Small intestine (tissue), 7 donors: ENCODE data around the gene CFAP126. TPM values are rescaled to one million over a fixed set of nuclear protein-coding genes. Genes with fewer than 3 reads are reported as not detected.
"Not testable (repeated sequence)": the region's sequence is repeated elsewhere in the genome, so short reads cannot be mapped to it uniquely, and the experiment has no call there.

Experiments
- DNase-seq, 2 donors: peaks; one replicate each; pipeline versions ENCODE4 v3.0.0 to v3.0.0-alpha.2; 2013
- FAIRE-seq: peaks from 2 replicates; lab custom pipeline; 2012; peaks lifted over from hg19 to GRCh38; lab: Jason Lieb, UNC
- H3K27ac ChIP-seq, 3 donors: one replicate each; pipeline ENCODE4 v1.5.1; 2013; ENCODE audit warnings: low read length in 2 of 3, mild to moderate bottlenecking in 2 of 3, control low read depth in 1 of 3, inconsistent platforms in 1 of 3, low read depth in 1 of 3, moderate library complexity in 1 of 3
- H3K27me3 ChIP-seq, 3 donors: one replicate each; pipeline ENCODE4 v1.6.1; 2013; ENCODE audit warnings: low read length in 3 of 3, inconsistent platforms in 1 of 3; ENCODE audit not compliant: control insufficient read depth in 3 of 3, insufficient read depth in 3 of 3
- H3K36me3 ChIP-seq, 3 donors: one replicate each; pipeline ENCODE4 v1.6.1; 2013; ENCODE audit warnings: low read length in 3 of 3, inconsistent platforms in 1 of 3, low read depth in 1 of 3, mild to moderate bottlenecking in 1 of 3, moderate library complexity in 1 of 3; ENCODE audit not compliant: control insufficient read depth in 3 of 3, insufficient read depth in 2 of 3
- H3K4me1 ChIP-seq, 3 donors: one replicate each; pipeline ENCODE4 v1.6.1; 2013; ENCODE audit warnings: low read length in 2 of 3, inconsistent platforms in 1 of 3, low read depth in 1 of 3, mild to moderate bottlenecking in 1 of 3, moderate library complexity in 1 of 3; ENCODE audit not compliant: control insufficient read depth in 3 of 3, insufficient read depth in 2 of 3
- H3K4me3 ChIP-seq, 3 donors: one replicate each; pipeline ENCODE4 v1.5.1; 2013; ENCODE audit warnings: low read length in 3 of 3, control low read depth in 1 of 3, inconsistent platforms in 1 of 3, low read depth in 1 of 3, mild to moderate bottlenecking in 1 of 3, moderate library complexity in 1 of 3
- H3K9me3 ChIP-seq, 2 donors: one replicate each; pipeline ENCODE4 v1.6.1; 2013; ENCODE audit warnings: low read depth in 1 of 2, low read length in 1 of 2; ENCODE audit not compliant: control insufficient read depth in 2 of 2, insufficient read depth in 1 of 2
- WGBS, 3 donors: extraction: QIAGEN DNeasy Blood & Tissue Kit; methylation state at CpG; one replicate each; pipeline ENCODE4 v1.1.7; 2013; 5-methylcytosine and 5-hydroxymethylcytosine counted together
- polyA plus RNA-seq, 4 donors: library from polyadenylated mRNA; stranded (reverse) in 3 of 4; unstranded in 1 of 4; fragments of 200-250 nt in 3 of 4; fragments of 120-200 nt in 1 of 4; gene quantifications; one replicate each; pipeline versions ENCODE4 v1.2.1 to v1.2.3, GENCODE V29; 2013
- donor health status: healthy with polysubstance abuse.
- donor health status: control.
- donor health status: control.
- donor health status: Bipolar disorder and iron deficiency.
- donor health status: healthy.

Gene CFAP126
- polyA plus RNA-seq, 4 donors = 0.21 TPM; not detected in 3

GRCh38 chr1:161404051-161404597 lies 36.4 kb upstream of the CFAP126 start:
- Histone ChIP-seq H3K4me1 (peaks cover 2 to 6% (median 2%) of the 10 kb centered on the region in 3 donors), H3K27ac (no peak overlapping the region), H3K9me3 (no peaks in the 10 kb centered on the region), H3K27me3 (no peaks in the 10 kb centered on the region), H3K36me3 (no peaks in the 10 kb centered on the region), H3K4me3 (no peak overlapping the region)
- no peak for DNase-seq
- 73 to 85% (median 79%) methylated on average over 11 of the region's 11 CpGs for WGBS, 3 donors
- no peak for FAIRE-seq

GRCh38 chr1:161402446-161402845 lies 34.8 kb upstream of the CFAP126 start:
- H3K4me3 ChIP-seq = no peak overlapping the region
- WGBS, 3 donors = 93 to 98% (median 96%) methylated on average over 3 of the region's 3 CpGs
- no peak for DNase-seq
- no peaks in the 10 kb centered on the region for H3K27me3 ChIP-seq
- H3K4me1 ChIP-seq = peaks cover 0 to 3% (median 2%) of the 10 kb centered on the region in 3 donors
- FAIRE-seq = no peak
- H3K36me3 ChIP-seq = no peaks in the 10 kb centered on the region
- H3K9me3 ChIP-seq = no peaks in the 10 kb centered on the region
- H3K27ac ChIP-seq = no peak overlapping the region

- WGBS, 3 donors = 0% methylated on average over 51 to 53 of the region's 53 CpGs
- peak overlapping the region; percentile 96 to 100 (median 98) for H3K27ac ChIP-seq
- no peaks in the 10 kb centered on the region for H3K27me3 ChIP-seq
- no peaks in the 10 kb centered on the region for H3K36me3 ChIP-seq
- H3K4me1 ChIP-seq = peaks cover 0 to 3% (median 2%) of the 10 kb centered on the region in 3 donors
- no peaks in the 10 kb centered on the region for H3K9me3 ChIP-seq
- H3K4me3 ChIP-seq = peak overlapping the region; percentile 49 to 83 (median 62)
- DNase-seq (peak; percentile 93 to 95), FAIRE-seq (no peak)
Measured at GRCh38 chr1:161399257-161399998, 31.8 kb upstream of the CFAP126 start.

- Histone ChIP-seq H3K27ac (peak overlapping the region; percentile 96 to 100 (median 98)), H3K27me3 (no peaks in the 10 kb centered on the region), H3K4me3 (peak overlapping the region; percentile 42 to 83 (median 49)), H3K9me3 (no peaks in the 10 kb centered on the region), H3K4me1 (peaks cover 0 to 3% (median 2%) of the 10 kb centered on the region in 3 donors), H3K36me3 (no peaks in the 10 kb centered on the region)
- no peak for DNase-seq
- FAIRE-seq = no peak
- 1 to 5% (median 3%) methylated on average over 17 of the region's 17 CpGs for WGBS, 3 donors
Measured at GRCh38 chr1:161398900-161399256, 31.2 kb upstream of the CFAP126 start.

- not testable (repeated sequence) for H3K9me3 ChIP-seq, H3K4me3 ChIP-seq, H3K36me3 ChIP-seq, H3K4me1 ChIP-seq, H3K27me3 ChIP-seq, H3K27ac ChIP-seq, DNase-seq, FAIRE-seq
- 90 to 96% (median 96%) methylated on average over 8 of the region's 8 CpGs for WGBS, 3 donors
Measured at GRCh38 chr1:161397038-161397437, 29.4 kb upstream of the CFAP126 start.

GRCh38 chr1:161393151-161393550 lies 25.5 kb upstream of the CFAP126 start:
- H3K9me3 ChIP-seq = no peaks in the 10 kb centered on the region
- FAIRE-seq (no peak), DNase-seq (no peak)
- H3K36me3 ChIP-seq = no peaks in the 10 kb centered on the region
- H3K27me3 ChIP-seq = peaks cover 0 to 5% (median 0%) of the 10 kb centered on the region in 3 donors
- no peak overlapping the region for H3K27ac ChIP-seq
- peaks cover 0 to 4% (median 0%) of the 10 kb centered on the region in 3 donors for H3K4me1 ChIP-seq
- no peak overlapping the region for H3K4me3 ChIP-seq

- 92 to 96% (median 92%) methylated on average over 8 of the region's 8 CpGs for WGBS, 3 donors
- no peak for FAIRE-seq
- no peaks in the 10 kb centered on the region for H3K36me3 ChIP-seq
- H3K4me3 ChIP-seq = no peak overlapping the region
- no peak for DNase-seq
- H3K27me3 ChIP-seq = peaks cover 0 to 5% (median 0%) of the 10 kb centered on the region in 3 donors
- H3K27ac ChIP-seq = no peak overlapping the region
- H3K9me3 ChIP-seq = no peaks in the 10 kb centered on the region
- H3K4me1 ChIP-seq = peaks cover 0 to 4% (median 0%) of the 10 kb centered on the region in 3 donors
Measured at GRCh38 chr1:161391611-161392010, 23.9 kb upstream of the CFAP126 start.

- 93 to 97% (median 96%) methylated on average over 7 of the region's 7 CpGs for WGBS, 3 donors
- FAIRE-seq, H3K4me1 ChIP-seq, H3K4me3 ChIP-seq, DNase-seq, H3K27me3 ChIP-seq, H3K27ac ChIP-seq, H3K9me3 ChIP-seq, H3K36me3 ChIP-seq: not testable (repeated sequence)
Measured at GRCh38 chr1:161391136-161391535, 23.5 kb upstream of the CFAP126 start.
